ENCODE results near the gene CDK6.
A peak's percentile ranks its signal among the peaks of the same experiment; 100 is the strongest.

The CDK6 gene

DNA sequence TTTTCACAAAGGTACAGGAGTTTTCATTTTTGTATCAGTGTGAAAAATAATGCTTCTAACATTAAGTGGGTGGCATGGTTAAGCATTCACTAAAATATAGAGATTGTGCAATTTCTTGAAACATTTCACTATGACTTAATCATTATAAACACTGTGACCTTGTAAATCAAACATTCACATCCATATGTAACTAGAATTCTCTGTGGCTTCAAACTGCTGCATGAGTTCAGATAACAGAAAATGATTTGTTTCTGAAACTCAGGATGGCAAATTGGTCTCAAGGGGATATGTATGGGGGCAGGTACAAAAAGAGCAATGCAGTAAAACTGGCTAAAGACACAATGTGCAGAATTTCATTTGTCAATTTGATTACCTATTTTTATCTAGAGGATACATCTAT is 250.0 kb downstream of the CDK6 start:
- DNase-seq (ENCODE audit: extremely low spot score), result no peak
- TF ChIP-seq, protein P1, sequence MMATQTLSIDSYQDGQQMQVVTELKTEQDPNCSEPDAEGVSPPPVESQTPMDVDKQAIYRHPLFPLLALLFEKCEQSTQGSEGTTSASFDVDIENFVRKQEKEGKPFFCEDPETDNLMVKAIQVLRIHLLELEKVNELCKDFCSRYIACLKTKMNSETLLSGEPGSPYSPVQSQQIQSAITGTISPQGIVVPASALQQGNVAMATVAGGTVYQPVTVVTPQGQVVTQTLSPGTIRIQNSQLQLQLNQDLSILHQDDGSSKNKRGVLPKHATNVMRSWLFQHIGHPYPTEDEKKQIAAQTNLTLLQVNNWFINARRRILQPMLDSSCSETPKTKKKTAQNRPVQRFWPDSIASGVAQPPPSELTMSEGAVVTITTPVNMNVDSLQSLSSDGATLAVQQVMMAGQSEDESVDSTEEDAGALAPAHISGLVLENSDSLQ (IDR thresholded peaks at IDR 0.05), result peak; percentile 39; the same call in 1 of the 2 replicates
- TF ChIP-seq CTBP1 (IDR thresholded peaks at IDR 0.05; ENCODE audit: borderline replicate concordance) (no peak), BHLHE40 (IDR thresholded peaks at IDR 0.05; ENCODE audit: borderline replicate concordance) (no peak)
- POLR2A ChIA-PET, result no interaction called here
- CTCF ChIA-PET, result no interaction called here

DNA sequence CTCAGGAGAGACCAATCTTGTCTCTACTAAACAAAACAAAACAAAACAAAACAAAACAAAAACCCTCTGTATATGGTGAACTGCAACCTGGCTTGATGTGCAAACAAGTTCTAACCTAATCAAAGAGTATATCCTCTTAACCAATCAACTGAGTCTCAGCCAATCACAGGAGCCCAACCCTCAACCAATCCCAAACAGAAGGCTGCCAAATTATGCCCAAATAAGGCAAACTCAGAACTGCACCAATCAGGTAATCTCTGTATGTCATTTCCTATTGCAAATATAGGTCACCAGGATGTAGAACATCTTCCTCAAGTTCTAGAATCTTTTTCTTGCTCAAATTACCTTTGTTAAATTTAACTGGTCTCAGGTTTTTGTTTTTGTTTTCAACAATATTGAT is 251.4 kb downstream of the CDK6 start:
- TF ChIP-seq NFRKB (IDR thresholded peaks at IDR 0.05) (no peak), ZNF384 (IDR thresholded peaks at IDR 0.05) (no peak), FOXM1 (IDR thresholded peaks at IDR 0.05; ENCODE audit: borderline replicate concordance) (no peak), L3MBTL2 (conservative IDR thresholded peaks at IDR 0.05) (no peak), SUZ12 (IDR thresholded peaks at IDR 0.05) (no peak)
- CTCF ChIA-PET, result no interaction called here
- POLR2A ChIA-PET, result no interaction called here
- DNase-seq (ENCODE audit: extremely low spot score), result no peak

DNA sequence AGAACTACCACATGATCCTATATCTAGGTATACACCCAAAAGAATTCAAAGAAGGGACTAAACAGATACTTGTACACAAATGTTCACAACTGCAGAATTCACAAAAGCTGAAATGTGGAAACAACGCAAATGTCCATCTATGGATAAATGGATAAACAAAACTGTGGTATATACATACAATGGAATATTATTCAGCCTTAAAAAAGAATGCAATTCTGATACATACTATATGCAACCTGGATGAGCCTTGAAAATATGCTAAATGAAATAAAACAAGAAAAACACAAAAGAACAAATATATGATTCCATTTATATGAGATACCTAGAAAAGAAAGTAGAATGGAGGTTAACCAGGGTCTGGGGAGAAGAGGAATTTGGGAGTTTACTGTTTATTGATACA is 253.4 kb downstream of the CDK6 start:
- ChIA-PET POLR2A (no interaction called here), CTCF (no interaction called here)
- TF ChIP-seq ELF4 (IDR thresholded peaks at IDR 0.05) (no peak), FOXM1 (IDR thresholded peaks at IDR 0.05; ENCODE audit: borderline replicate concordance) (no peak), FOXK2 (IDR thresholded peaks at IDR 0.05) (no peak), HDGF (IDR thresholded peaks at IDR 0.05; ENCODE audit: borderline replicate concordance) (no peak), L3MBTL2 (conservative IDR thresholded peaks at IDR 0.05) (no peak), NFRKB (IDR thresholded peaks at IDR 0.05) (no peak), FOXA1 (IDR thresholded peaks at IDR 0.05) (no peak)
- DNase-seq (ENCODE audit: extremely low spot score), result no peak

DNA sequence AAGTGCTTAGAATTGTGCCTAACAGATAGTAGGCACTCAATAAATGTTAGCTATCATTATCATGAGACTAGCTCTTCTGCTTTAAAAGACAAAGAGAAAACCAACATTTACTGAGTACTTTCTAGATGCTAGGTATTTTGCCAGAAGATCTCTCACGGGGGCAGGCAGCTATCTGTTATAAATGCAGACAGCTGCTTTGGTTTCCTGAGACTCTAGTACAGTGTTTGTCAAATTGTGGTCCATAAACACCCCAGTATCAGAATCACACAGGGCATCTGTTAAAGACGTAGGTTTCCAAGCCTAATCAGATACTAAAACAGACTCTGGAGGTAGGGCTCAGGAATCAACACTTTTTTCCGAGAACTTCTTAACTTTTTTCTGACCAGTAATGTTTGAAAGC is 260.1 kb downstream of the CDK6 start:
- CTCF ChIA-PET, result no interaction called here
- POLR2A ChIA-PET, result no interaction called here
- no peak for DNase-seq (ENCODE audit: extremely low spot score)
- TF ChIP-seq, protein P1 (IDR thresholded peaks at IDR 0.05), result no peak
- TF ChIP-seq L3MBTL2 (conservative IDR thresholded peaks at IDR 0.05) (no peak), CTBP1 (IDR thresholded peaks at IDR 0.05; ENCODE audit: borderline replicate concordance) (no peak), LEF1 (IDR thresholded peaks at IDR 0.05; ENCODE audit: borderline replicate concordance) (no peak), SUZ12 (IDR thresholded peaks at IDR 0.05) (no peak), NFRKB (IDR thresholded peaks at IDR 0.05) (no peak), FOXA1 (IDR thresholded peaks at IDR 0.05) (no peak), FOXK2 (IDR thresholded peaks at IDR 0.05) (no peak), BHLHE40 (IDR thresholded peaks at IDR 0.05; ENCODE audit: borderline replicate concordance) (no peak), SP1 (IDR thresholded peaks at IDR 0.05) (no peak), ARNT (IDR thresholded peaks at IDR 0.05) (no peak), TARDBP (IDR thresholded peaks at IDR 0.05) (no peak), HDGF (IDR thresholded peaks at IDR 0.05; ENCODE audit: borderline replicate concordance) (no peak)

DNA sequence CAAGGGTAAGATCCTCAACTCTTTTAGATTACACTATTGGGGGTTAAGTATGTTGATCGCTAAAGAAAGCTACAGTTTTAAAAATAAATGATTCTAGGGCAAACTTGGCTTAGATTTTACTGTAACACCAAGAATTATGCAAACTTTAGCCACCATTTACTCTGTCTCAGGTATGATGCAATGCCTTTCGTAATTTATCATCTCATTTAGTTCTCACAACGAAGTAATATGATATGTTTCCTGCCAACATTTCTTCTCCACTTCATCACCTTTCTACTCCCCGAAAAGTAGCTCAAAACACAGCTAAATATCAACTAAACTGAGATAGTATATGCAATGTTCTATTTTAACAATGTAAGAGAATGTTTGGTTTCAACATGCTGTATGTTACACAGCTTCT is 267.2 kb downstream of the CDK6 start:
- ChIA-PET CTCF (no interaction called here), POLR2A (interaction anchor here (0.7 kb wide), 1 partner anchor 9 kb away, joined by 3 read pairs; no protein-coding TSS in a partner anchor)
- TF ChIP-seq FOXA1 (IDR thresholded peaks at IDR 0.05) (no peak), TARDBP (IDR thresholded peaks at IDR 0.05) (no peak), ZNF384 (IDR thresholded peaks at IDR 0.05) (no peak), BHLHE40 (IDR thresholded peaks at IDR 0.05; ENCODE audit: borderline replicate concordance) (no peak), SUZ12 (IDR thresholded peaks at IDR 0.05) (no peak), L3MBTL2 (conservative IDR thresholded peaks at IDR 0.05) (no peak), CTBP1 (IDR thresholded peaks at IDR 0.05; ENCODE audit: borderline replicate concordance) (no peak), LEF1 (IDR thresholded peaks at IDR 0.05; ENCODE audit: borderline replicate concordance) (no peak), HDGF (IDR thresholded peaks at IDR 0.05; ENCODE audit: borderline replicate concordance) (no peak), NFRKB (IDR thresholded peaks at IDR 0.05) (no peak), FOXK2 (IDR thresholded peaks at IDR 0.05) (no peak), FOXM1 (IDR thresholded peaks at IDR 0.05; ENCODE audit: borderline replicate concordance) (no peak), ARNT (IDR thresholded peaks at IDR 0.05) (no peak), ELF4 (IDR thresholded peaks at IDR 0.05) (no peak), SP1 (IDR thresholded peaks at IDR 0.05) (no peak)
- TF ChIP-seq, protein P1 (IDR thresholded peaks at IDR 0.05), result no peak
- DNase-seq (ENCODE audit: extremely low spot score), result no peak

DNA sequence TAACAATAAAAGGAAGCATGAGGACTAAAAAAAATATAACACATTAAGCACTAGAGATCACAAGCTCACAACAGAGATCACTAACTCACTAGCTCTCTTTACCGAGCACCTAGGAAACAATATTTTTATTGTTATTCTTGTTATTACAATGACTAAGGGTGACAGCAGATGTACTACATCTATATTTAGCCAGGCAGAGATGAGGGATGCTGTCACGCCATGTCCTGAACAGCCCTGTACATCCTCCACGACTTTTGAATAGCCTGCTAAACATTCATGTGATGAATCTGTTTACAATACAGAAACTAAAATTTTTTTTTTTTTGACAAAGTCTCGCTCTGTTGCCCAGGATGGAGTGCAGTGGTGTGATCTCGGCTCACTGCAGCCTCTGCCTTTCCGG is 268.9 kb downstream of the CDK6 start:
- TF ChIP-seq ARNT (IDR thresholded peaks at IDR 0.05), result no peak
- POLR2A ChIA-PET, result no interaction called here
- no peak for DNase-seq (ENCODE audit: extremely low spot score)
- CTCF ChIA-PET, result interaction anchor here (0.6 kb wide), 1 partner anchor 186 kb away, joined by 4 read pairs; no protein-coding TSS in a partner anchor

DNA sequence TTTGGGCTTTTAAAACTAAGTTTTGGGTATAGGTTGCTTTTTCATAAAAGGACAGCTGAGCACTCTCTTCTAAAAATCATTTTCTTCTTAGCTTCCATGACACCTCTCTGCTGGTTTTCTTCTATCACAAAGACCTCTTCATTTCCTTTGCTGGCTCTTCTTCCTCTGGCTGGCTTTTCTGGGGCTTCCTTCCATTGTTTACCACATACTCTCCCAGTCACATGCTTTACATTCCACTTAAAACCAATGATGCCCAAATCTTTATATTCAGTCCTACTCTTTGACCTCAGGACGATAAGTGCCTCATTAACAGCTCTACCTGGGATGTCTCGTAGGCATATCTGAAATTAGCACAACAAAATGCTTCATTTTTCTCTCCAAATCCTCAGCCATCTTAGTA is 273.0 kb downstream of the CDK6 start:
- POLR2A ChIA-PET, result interaction anchor here (1.1 kb wide), 1 partner anchor 35 kb away, joined by 4 read pairs; the partner anchor contains the start of genes PEX1 and RBM48
- DNase-seq (ENCODE audit: extremely low spot score), result no peak
- no peak for TF ChIP-seq FOXK2 (IDR thresholded peaks at IDR 0.05)
- no peak for TF ChIP-seq SP1 (IDR thresholded peaks at IDR 0.05)
- TF ChIP-seq BHLHE40 (IDR thresholded peaks at IDR 0.05; ENCODE audit: borderline replicate concordance), result no peak
- TF ChIP-seq SUZ12 (IDR thresholded peaks at IDR 0.05), result no peak
- CTCF ChIA-PET, result no interaction called here
